ENCODE results near the gene CNKSR3. TPM values are rescaled to one million over a fixed set of nuclear protein-coding genes. Genes with fewer than 3 reads are reported as not detected.

CNKSR3 gene
- total and polyA plus RNA-seq, 2 experiments from 2014 or later: 4.4 to 4.7 TPM

DNA sequence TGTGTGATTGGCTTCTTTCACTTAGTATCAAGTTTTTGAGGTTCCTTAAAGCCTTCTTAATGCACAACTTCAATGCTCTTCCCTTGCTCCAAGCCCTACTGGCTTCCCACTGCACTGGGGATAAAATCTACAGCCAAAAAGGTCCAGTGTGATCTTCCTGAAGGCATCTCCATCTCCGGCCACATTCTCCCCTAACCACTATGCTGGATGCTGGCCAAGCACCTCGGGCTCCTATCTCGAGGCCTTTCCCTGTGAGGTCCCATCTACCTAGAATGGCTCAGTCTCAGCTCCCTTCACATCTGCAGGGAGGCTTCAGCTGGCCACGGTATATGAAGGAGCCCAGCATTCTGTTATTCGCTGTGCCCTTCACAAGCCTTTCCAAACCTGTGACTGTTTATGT lies 48.1 kb downstream of the CNKSR3 start:
- Histone ChIP-seq H3K4me3 (no peak overlapping the region), H3K27me3 (no peaks in the 10 kb centered on the region), H3K9me3 (ENCODE audit: low read depth) (no peaks in the 10 kb centered on the region), H3K36me3 (no peaks in the 10 kb centered on the region), H3K27ac (no peak overlapping the region), H3K4me1 (ENCODE audit: low read depth) (peaks cover 11% of the 10 kb centered on the region)
- DNase-seq (ENCODE audit: low read depth in 1 of 2, low spot score in 1 of 2): no peak
- TF ChIP-seq, protein P1, sequence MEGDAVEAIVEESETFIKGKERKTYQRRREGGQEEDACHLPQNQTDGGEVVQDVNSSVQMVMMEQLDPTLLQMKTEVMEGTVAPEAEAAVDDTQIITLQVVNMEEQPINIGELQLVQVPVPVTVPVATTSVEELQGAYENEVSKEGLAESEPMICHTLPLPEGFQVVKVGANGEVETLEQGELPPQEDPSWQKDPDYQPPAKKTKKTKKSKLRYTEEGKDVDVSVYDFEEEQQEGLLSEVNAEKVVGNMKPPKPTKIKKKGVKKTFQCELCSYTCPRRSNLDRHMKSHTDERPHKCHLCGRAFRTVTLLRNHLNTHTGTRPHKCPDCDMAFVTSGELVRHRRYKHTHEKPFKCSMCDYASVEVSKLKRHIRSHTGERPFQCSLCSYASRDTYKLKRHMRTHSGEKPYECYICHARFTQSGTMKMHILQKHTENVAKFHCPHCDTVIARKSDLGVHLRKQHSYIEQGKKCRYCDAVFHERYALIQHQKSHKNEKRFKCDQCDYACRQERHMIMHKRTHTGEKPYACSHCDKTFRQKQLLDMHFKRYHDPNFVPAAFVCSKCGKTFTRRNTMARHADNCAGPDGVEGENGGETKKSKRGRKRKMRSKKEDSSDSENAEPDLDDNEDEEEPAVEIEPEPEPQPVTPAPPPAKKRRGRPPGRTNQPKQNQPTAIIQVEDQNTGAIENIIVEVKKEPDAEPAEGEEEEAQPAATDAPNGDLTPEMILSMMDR (IDR thresholded peaks at IDR 0.05; ENCODE audit: low read depth, low read length): no peak

DNA sequence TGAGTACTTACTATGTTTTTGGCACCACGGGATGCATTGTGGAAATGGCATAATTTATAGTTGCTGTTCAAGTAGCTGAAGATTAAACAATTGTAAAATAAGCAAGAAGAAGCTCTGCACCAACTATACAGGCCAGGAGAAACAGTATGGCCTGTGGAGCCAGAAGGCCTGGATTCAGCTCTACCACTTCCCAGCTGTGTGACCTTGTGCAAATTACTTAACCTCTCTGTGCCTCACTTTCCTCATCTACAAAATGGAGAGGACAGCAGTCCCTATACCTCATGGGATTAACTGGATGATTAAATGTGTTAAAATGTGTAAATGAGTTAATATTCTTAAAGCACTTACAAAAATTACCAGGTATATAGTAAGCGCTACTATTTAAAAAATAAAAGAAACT lies 49.1 kb downstream of the CNKSR3 start:
- TF ChIP-seq, protein P1 (IDR thresholded peaks at IDR 0.05; ENCODE audit: low read depth, low read length): no peak

DNA sequence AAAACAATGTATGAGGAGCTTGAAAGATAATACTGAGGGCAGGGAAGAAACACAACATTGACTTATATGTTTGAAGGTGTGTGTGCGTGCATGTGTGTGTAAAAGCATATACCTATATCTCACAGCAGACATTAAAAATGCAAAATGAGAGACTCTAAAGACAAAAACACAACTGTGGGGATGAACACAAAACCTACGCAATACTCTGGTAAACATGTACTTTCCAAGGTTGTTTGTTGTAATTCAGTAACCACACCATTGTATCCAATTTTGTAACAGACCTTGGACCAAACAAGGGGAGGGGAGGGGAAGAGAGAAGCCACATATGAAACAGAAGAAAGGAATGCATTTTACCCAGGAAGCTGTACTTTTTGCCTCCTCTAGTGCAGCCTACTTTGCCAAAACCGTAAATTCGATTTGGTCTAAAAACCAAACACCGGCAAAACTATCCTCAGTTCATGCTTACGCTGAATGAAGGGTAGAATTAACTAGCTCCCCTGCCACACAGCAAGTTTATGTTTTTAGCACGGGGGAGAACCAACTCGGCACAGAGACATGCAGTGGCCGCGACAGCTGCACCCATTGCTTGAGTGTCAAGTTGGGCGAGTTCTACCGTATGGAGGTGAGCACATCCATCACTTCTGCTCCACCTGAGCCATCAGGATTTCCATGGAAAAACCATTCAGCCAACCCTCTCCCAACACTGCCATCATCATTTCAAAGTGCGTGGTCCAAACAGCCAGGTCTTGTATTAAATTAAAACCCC lies 50.0 kb downstream of the CNKSR3 start:
- no peaks in the 10 kb centered on the region for H3K36me3 ChIP-seq
- no peaks in the 10 kb centered on the region for H3K9me3 ChIP-seq (ENCODE audit: low read depth)
- peaks cover 11% of the 10 kb centered on the region for H3K4me1 ChIP-seq (ENCODE audit: low read depth)
- no peaks in the 10 kb centered on the region for H3K27me3 ChIP-seq
- H3K4me3 ChIP-seq: no peak overlapping the region
- peak in 1 of 2 donors; percentile 77 for DNase-seq (ENCODE audit: low read depth in 1 of 2, low spot score in 1 of 2)
- TF ChIP-seq, protein P1 (IDR thresholded peaks at IDR 0.05; ENCODE audit: low read depth, low read length): no peak
- H3K27ac ChIP-seq: no peak overlapping the region

More for the DNA sequence above, 49.1 kb downstream of the CNKSR3 start:
- Histone ChIP-seq H3K4me1 (ENCODE audit: low read depth) (peaks cover 11% of the 10 kb centered on the region), H3K27me3 (no peaks in the 10 kb centered on the region), H3K4me3 (no peak overlapping the region), H3K36me3 (no peaks in the 10 kb centered on the region), H3K9me3 (ENCODE audit: low read depth) (no peaks in the 10 kb centered on the region), H3K27ac (no peak overlapping the region)
- no peak for DNase-seq (ENCODE audit: low read depth in 1 of 2, low spot score in 1 of 2)

DNA sequence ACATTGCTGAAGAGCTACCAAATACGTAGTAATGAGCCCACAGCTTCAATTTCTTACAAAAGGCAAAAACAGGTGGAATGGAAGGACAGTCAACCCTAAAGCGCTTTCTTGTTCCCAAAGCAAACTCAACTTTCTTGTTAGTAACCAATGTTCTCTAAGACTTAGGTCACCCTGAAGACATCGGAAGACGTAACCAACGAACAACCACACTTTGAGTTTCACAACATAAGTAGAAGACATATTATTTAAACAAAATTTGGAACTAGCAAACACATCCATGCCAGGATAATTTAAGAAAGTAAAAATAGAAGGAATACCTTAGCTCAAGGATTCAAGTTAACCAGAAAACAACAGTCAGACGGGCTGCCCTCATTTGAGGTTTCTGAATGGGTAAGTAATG lies 51.0 kb downstream of the CNKSR3 start:
- TF ChIP-seq, protein P1 (IDR thresholded peaks at IDR 0.05; ENCODE audit: low read depth, low read length): no peak
- Histone ChIP-seq H3K4me3 (no peak overlapping the region), H3K36me3 (no peaks in the 10 kb centered on the region), H3K27ac (no peak overlapping the region), H3K4me1 (ENCODE audit: low read depth) (peaks cover 11% of the 10 kb centered on the region), H3K27me3 (no peaks in the 10 kb centered on the region), H3K9me3 (ENCODE audit: low read depth) (no peaks in the 10 kb centered on the region)
- no peak for DNase-seq (ENCODE audit: low read depth in 1 of 2, low spot score in 1 of 2)

DNA sequence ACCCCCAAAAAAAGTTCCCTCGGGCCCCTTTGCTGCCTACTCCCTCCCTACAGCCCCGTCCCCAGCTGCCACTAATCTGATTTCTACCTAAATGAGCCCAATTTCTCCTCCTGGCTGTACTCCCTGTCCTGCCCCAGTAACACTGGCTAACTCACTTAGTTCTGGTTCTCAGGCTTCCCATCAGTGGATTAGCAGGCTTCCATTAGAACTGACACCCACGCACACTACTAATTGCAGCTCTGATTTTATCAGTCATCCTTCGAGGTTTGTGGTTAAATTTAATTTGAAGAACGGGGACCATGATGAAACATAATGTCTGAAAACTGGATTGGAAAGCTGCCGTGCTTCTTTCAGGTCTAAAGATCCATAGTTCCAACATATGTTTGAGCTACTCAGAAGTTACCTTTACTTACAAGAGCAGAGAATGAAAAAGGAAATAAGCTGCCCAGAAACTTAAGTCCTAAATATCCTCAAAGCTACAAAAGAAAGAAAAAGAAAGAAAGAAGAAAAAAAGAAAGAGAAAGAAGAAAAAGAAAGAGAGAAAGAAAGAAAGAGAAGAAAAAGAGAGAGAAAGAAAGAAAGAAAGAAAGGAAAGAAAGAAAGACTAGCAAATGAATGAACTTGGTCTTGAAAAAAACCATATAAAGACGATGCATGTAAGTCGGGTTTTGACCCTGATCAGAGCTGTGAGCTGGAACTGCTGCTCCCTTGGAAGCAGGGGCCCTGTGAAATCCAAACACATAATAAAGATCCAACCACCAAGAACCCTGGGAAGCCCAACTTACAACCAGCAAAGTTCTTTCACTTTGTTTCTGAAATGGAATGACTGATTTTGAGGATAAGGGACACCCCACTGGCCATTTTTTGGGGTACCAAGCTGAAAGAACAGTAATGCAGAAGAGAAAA lies 51.7 kb downstream of the CNKSR3 start:
- Histone ChIP-seq H3K36me3 (no peaks in the 10 kb centered on the region), H3K27ac (no peak overlapping the region), H3K4me3 (no peak overlapping the region), H3K27me3 (no peaks in the 10 kb centered on the region), H3K9me3 (ENCODE audit: low read depth) (no peaks in the 10 kb centered on the region), H3K4me1 (ENCODE audit: low read depth) (peaks cover 4% of the 10 kb centered on the region)
- peak in 1 of 2 donors; percentile 24 for DNase-seq (ENCODE audit: low read depth in 1 of 2, low spot score in 1 of 2)
- TF ChIP-seq, protein P1 (IDR thresholded peaks at IDR 0.05; ENCODE audit: low read depth, low read length): no peak
